CD4-positive, alpha-beta T cell treated with Interleukin-4 for 1 hour (primary cell): ENCODE data around the gene SHROOM4.

Experiments
- DNase-seq, 2 donors: peaks; one replicate each; pipeline ENCODE4 v3.0.0-alpha.2; 2020 to 2022

Gene SHROOM4

GRCh38 chrX:50813843-50814661, at the start of gene SHROOM4:
Gene SHROOM4, minus strand, starts transcription at chrX:50814194. Its CDS starts 176 bp downstream, at chrX:50814018.
- DNase-seq = no peak

GRCh38 chrX:50863471-50863870, 49.5 kb upstream of the SHROOM4 start:
- DNase-seq = no peak

GRCh38 chrX:50860518-50860917, 46.5 kb upstream of the SHROOM4 start:
- DNase-seq = no peak

GRCh38 chrX:50858548-50858947, 44.6 kb upstream of the SHROOM4 start:
- DNase-seq = no peak

GRCh38 chrX:50853399-50853798, 39.4 kb upstream of the SHROOM4 start:
- no peak for DNase-seq

GRCh38 chrX:50852524-50852923, 38.5 kb upstream of the SHROOM4 start:
- no peak for DNase-seq

GRCh38 chrX:50842221-50842620, 28.2 kb upstream of the SHROOM4 start:
- no peak for DNase-seq

- DNase-seq = no peak
These were observed 25.7 kb upstream of the SHROOM4 start for GRCh38 chrX:50839730-50840129.

GRCh38 chrX:50838820-50839600, 25.0 kb upstream of the SHROOM4 start:
- no peak for DNase-seq

GRCh38 chrX:50827996-50828395, 14.0 kb upstream of the SHROOM4 start:
- no peak for DNase-seq

GRCh38 chrX:50825825-50826224, 11.8 kb upstream of the SHROOM4 start:
- no peak for DNase-seq

GRCh38 chrX:50818986-50819385, 5.0 kb upstream of the SHROOM4 start:
- no peak for DNase-seq

- no peak for DNase-seq
These were observed 1.1 kb upstream of the SHROOM4 start for GRCh38 chrX:50815120-50815519.

GRCh38 chrX:50814701-50815100, 707 bp upstream of the SHROOM4 start:
- no peak for DNase-seq

- no peak for DNase-seq
These were observed 775 bp downstream of the SHROOM4 start for GRCh38 chrX:50812995-50813842.

GRCh38 chrX:50805276-50805675, 8.7 kb downstream of the SHROOM4 start:
- DNase-seq = no peak

- DNase-seq = no peak
These were observed 12.9 kb downstream of the SHROOM4 start for GRCh38 chrX:50801135-50801534.

- DNase-seq = no peak
These were observed 14.4 kb downstream of the SHROOM4 start for GRCh38 chrX:50799531-50799961.

- no peak for DNase-seq
These were observed 15.2 kb downstream of the SHROOM4 start for GRCh38 chrX:50798783-50799182.

GRCh38 chrX:50787099-50787498, 26.9 kb downstream of the SHROOM4 start:
- DNase-seq = no peak

- no peak for DNase-seq
These were observed 33.9 kb downstream of the SHROOM4 start for GRCh38 chrX:50780144-50780543.

GRCh38 chrX:50779694-50780093, 34.3 kb downstream of the SHROOM4 start:
- DNase-seq = no peak

- DNase-seq = no peak
These were observed 35.7 kb downstream of the SHROOM4 start for GRCh38 chrX:50778272-50778671.
